GM21825 (cell line): ENCODE data around the gene PTX3.

Experiments
- ATAC-seq: cut with Tn5 transposase; IDR thresholded peaks from one replicate; pipeline ENCODE4 v1.9.1; 2021; ENCODE audit warnings: mild to moderate bottlenecking, moderate library complexity; ENCODE audit not compliant: unreplicated experiment

Gene PTX3

DNA sequence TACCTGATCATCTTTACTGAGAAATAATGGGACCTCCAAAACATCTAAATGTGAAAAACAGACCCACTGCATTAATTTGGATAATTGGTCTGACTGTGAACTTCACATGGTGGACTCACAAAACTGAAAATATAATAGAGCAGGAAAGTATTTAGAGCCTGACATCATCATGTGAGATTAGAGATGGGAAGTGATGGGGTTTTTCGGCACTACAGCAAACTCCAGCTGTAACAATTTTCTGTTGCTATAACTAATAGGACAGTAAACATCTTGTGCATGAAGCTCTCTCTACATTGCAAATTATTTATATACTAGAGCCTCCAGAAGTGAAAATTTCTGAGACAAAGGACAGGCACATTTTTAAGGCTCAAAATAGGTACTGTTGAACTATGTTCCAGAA is 34.4 kb downstream of the PTX3 start:
- no peak for ATAC-seq

DNA sequence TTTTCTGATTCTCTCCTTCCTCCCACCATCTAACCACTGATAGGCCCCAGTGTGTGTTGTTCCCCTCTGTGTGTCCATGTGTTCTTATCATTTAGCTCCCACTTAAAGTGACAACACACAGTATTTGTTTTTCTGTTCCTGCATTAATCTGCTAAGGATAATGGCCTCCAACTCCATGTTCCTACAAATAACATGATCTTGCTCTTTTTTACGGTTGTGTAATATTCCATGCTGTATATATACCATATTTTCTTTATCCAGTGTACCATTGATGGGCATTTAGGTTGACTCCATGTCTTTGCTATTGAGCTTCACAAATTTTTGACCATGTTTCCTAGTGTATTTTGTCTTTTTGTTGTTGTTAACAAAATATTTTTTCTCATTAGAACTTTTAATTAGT is 36.0 kb downstream of the PTX3 start:
- ATAC-seq = no peak

DNA sequence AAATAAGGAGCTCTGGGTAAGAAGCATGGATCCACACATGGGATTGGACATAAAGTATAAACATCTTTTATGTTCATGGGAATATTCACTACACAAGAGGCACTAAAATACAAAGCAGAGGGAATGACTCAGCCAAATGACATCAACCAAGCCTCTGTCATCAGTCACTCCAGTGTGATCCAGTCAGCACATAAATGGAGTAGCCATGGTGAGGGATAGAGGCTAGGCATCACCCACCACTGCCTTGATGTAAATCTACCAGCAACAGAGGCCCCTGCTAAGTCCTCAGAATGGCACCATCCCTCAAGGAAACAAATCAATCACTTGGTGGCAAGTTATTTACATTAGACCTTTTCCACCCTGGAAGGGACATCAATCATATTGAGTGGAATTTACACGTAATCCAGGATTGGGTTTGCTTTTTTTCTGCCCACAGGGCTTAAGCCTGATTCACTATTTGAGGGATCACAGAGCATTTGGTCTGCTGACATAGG is 39.3 kb downstream of the PTX3 start:
- no peak for ATAC-seq

DNA sequence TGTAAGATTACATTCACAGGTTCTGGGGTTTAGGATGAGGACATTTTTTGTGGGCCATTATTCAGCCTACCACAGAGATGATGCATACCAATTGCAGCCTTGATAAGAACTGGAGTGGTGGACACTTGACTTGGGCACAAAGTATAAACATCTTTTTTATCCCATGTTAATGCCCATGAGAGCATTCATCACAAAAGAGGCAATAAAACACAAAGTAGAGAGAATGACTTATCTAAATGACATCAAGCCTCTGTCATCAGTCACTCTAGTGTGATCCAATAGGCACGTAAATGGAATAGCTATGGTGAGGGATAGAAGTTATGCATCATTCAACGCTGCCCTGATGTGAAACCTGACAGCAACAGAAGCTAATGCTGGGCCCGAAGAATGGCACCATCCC is 40.8 kb downstream of the PTX3 start:
- no peak for ATAC-seq

DNA sequence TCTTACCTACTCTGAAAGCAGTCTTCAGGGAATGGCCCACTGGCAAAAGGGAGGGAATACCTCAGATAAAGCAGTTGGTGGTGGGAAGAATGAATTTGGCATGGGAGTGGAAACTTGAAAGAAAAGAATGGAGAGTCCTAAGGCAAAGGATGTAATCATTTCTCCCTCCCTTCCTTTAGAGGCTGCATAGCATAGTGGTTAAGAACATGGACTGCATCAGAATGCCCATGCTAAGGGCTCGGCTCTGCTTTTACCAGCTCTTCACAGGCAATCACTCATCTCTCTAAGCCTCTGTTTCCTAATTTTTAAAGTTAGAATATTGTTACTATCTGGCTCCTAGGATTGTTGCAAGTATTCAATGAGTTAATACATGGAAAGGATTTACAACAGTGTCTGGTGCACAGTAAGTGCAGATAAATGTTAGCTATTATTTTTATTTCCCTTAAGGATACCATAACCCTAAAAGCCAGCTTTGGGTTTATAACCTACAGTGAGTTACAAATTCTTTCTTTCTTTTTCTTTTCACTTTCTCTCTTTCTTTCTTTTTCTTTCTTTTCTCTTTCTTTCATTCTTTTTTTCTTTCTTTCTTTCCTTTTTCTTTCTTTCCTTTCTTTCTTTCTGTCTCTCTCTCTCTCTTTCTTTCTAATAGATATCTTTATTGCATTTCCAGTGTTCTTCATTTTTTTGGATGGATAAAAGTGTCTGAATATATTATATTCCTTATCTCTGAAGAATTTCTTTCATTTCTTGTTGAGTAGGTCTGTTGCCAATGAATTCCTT is 43.0 kb downstream of the PTX3 start:
- no peak for ATAC-seq

DNA sequence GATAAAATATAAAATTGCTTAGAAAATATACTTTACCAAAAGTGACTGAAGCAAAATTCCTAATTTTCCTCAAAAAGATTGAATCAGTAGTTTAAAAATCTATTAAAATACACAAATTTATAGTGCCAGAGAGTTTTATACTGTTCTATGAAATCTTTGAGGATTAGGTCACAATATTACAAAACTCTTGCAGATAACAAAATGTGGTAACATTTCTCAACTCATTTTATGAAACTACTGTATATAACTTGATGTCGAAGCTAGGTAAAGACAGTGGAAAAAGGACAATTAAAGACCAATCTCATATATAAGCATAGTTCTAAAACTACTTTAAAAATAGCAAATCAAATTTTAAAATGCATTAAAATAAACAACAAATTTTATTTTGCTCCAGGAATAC is 50.7 kb downstream of the PTX3 start:
- no peak for ATAC-seq

DNA sequence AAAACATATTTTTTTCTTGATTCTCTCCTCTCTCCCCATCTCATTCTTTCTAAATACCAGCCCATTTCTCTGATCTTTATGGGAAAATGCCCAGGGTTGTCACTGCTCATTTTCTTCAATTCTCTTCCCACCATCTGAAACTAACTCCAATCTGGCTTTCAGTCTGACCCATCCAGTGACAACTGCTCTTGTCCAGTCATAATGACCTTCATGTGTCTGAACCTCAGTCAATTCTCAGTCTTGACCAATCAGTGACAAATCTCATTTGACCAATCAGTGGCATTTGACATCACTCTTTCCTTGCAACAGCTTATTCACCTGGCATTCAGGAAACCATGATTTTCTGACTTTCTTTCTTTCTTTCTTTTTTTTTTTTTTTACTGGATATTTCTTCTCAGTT is 51.5 kb downstream of the PTX3 start:
- ATAC-seq = no peak

DNA sequence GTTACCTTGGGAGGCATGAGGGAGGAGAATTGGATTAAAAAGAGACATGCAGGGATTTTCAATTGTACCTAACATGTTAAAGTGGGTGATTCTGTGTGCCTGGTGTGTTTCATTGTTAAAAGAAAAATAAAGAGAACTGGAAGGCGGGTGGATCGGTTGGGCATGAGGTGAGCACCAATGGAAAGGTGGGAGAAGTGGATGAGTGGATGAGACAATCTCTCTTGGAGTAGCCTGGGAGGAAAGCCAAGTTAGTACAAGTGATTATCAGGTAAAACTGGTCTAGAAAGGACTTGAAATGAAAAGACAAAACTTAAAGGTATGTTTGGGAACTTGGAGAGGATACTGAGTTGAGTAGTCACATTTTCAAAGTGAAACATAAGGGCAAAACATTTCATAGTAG is 54.5 kb downstream of the PTX3 start:
- ATAC-seq = no peak
